Breast epithelium (tissue), 3 donors: ENCODE data around the gene KIAA1217.

Source experiments
- CTCF ChIP-seq, 3 donors: fragments of 450-650 bp; IDR thresholded peaks; one replicate each; pipeline ENCODE4 v1.5.1; 2016 to 2017; ENCODE audit warnings: antibody characterized with exemption in 3 of 3, mild to moderate bottlenecking in 3 of 3, moderate library complexity in 3 of 3
- POLR2A ChIP-seq: fragments of 450-650 bp; IDR thresholded peaks from one replicate; pipeline ENCODE4 v1.6.1; 2016; ENCODE audit warnings: antibody characterized with exemption, mild to moderate bottlenecking, moderate library complexity

GRCh38 chr10:24235471-24235870, 26.5 kb downstream of the KIAA1217 start:
- TF ChIP-seq CTCF (IDR thresholded peaks at IDR 0.05) (no peak), POLR2A (no peak)
